SK-N-SH (cell line): ENCODE measurements around the gene SBF2. TPM values are rescaled to one million over a fixed set of nuclear protein-coding genes. Genes with fewer than 3 reads are reported as not detected.

Experiments used
- CTCF ChIA-PET: fragments of 300-600, 350-600 bp; formaldehyde crosslinking; extraction: SDS; loops from one replicate; lab custom pipeline; 2021; lab: Yijun Ruan, JAX
- POLR2A ChIA-PET: fragments of 350-600 bp; sonication (Branson Sonifier 250); formaldehyde crosslinking; extraction: SDS; loops from one replicate; lab custom pipeline; 2020; ENCODE audit warnings: antibody characterized with exemption, inconsistent platforms; lab: Yijun Ruan, JAX
- DNase-seq: peaks from one replicate; pipeline ENCODE4 v3.0.0; 2012
- H2AFZ ChIP-seq: fragments of 200-600 bp; sonication (generic); 2 replicates; pipeline ENCODE4 v1.8.1; 2016; ENCODE audit warnings: antibody characterized with exemption, mild to moderate bottlenecking, low read depth
- H3F3A ChIP-seq: fragments of 200-600 bp; sonication (generic); replicated peaks from 2 replicates; pipeline ENCODE3; 2016; ENCODE audit warnings: antibody characterized with exemption, mild to moderate bottlenecking; ENCODE audit not compliant: insufficient read depth
- H3K27ac ChIP-seq, 2 experiments: fragments of 200-500 bp in 1 of 2; fragments of 200-600 bp in 1 of 2; sonication (Bioruptor generic) in 1 of 2; sonication (generic), shearing (Covaris generic) in 1 of 2; 2 replicates each; pipeline versions ENCODE4 v1.5.1 to v1.6.1; 2014 to 2016; ENCODE audit warnings: low read depth in 2 of 2, inconsistent platforms in 1 of 2, low read length in 1 of 2, mild to moderate bottlenecking in 1 of 2, mixed read lengths in 1 of 2
- H3K27me3 ChIP-seq: fragments of 200-600 bp; sonication (generic), shearing (Covaris generic); 2 replicates; pipeline ENCODE4 v1.6.1; 2016; ENCODE audit warnings: mixed run types; ENCODE audit not compliant: insufficient read depth
- H3K36me3 ChIP-seq, 2 experiments: fragments of 200-500 bp in 1 of 2; fragments of 200-600 bp in 1 of 2; sonication (Bioruptor generic) in 1 of 2; sonication (generic) in 1 of 2; replicated peaks in 1 of 2; 2 replicates each; pipeline versions ENCODE3 to v1.5.1; 2014 to 2016; ENCODE audit warnings: low read length in 1 of 2, mild to moderate bottlenecking in 1 of 2; ENCODE audit not compliant: insufficient read depth in 2 of 2, control insufficient read depth in 1 of 2
- H3K4me1 ChIP-seq, 2 experiments: fragments of 200-500 bp in 1 of 2; fragments of 200-600 bp in 1 of 2; sonication (Bioruptor generic) in 1 of 2; sonication (generic), shearing (Covaris generic) in 1 of 2; 2 replicates each; pipeline versions ENCODE4 v1.5.1 to v1.6.1; 2014 to 2016; ENCODE audit warnings: low read depth in 1 of 2, low read length in 1 of 2, mixed run types in 1 of 2; ENCODE audit not compliant: insufficient read depth in 2 of 2, control insufficient read depth in 1 of 2
- H3K4me2 ChIP-seq: fragments of 200-600 bp; sonication (generic), shearing (Covaris generic); 2 replicates; pipeline ENCODE4 v1.6.1; 2017; ENCODE audit warnings: mixed run types
- H3K4me3 ChIP-seq, 2 experiments: fragments of 200-500 bp in 1 of 2; fragments of 200-600 bp in 1 of 2; sonication (Bioruptor generic) in 1 of 2; sonication (generic), shearing (Covaris generic) in 1 of 2; 2 replicates each; pipeline versions ENCODE4 v1.5.1 to v1.8.1; 2014 to 2016; ENCODE audit warnings: low read depth in 2 of 2, inconsistent platforms in 1 of 2, low read length in 1 of 2, mild to moderate bottlenecking in 1 of 2, mixed read lengths in 1 of 2, moderate library complexity in 1 of 2
- H3K79me2 ChIP-seq: fragments of 200-600 bp; sonication (generic); 2 replicates; pipeline ENCODE4 v1.8.1; 2017; ENCODE audit warnings: mild to moderate bottlenecking; ENCODE audit not compliant: insufficient read depth
- H3K9ac ChIP-seq: fragments of 200-600 bp; sonication (generic); 2 replicates; pipeline ENCODE4 v1.6.1; 2017; ENCODE audit warnings: mixed run types
- H3K9me2 ChIP-seq: fragments of 200-600 bp; sonication (generic); 2 replicates; pipeline ENCODE4 v1.6.1; 2017; ENCODE audit warnings: mixed run types
- H3K9me3 ChIP-seq: fragments of 200-600 bp; sonication (generic); 2 replicates; pipeline ENCODE4 v1.6.1; 2017; ENCODE audit warnings: mixed run types, mild to moderate bottlenecking, moderate library complexity
- H4K20me1 ChIP-seq: fragments of 200-600 bp; sonication (generic); 2 replicates; pipeline ENCODE4 v1.6.1; 2017; ENCODE audit warnings: mild to moderate bottlenecking, mixed run types; ENCODE audit not compliant: insufficient read depth
- CTCF ChIP-seq: fragments of 200-600 bp; sonication (generic); IDR thresholded peaks from 2 replicates; pipeline ENCODE4 v1.6.1; 2017; ENCODE audit warnings: antibody characterized with exemption, mild to moderate bottlenecking, moderate library complexity
- ELF1 ChIP-seq: IDR thresholded peaks from 2 replicates; pipeline ENCODE4 v1.4.0; 2012
- EP300 ChIP-seq, 2 experiments: IDR thresholded peaks; 2 replicates each; pipeline versions ENCODE4 v1.4.0 to v1.6.1; 2012; ENCODE audit warnings: borderline replicate concordance in 1 of 2, low read depth in 1 of 2, low read length in 1 of 2
- FOXJ3 ChIP-seq: sonication (generic); formaldehyde crosslinking; IDR thresholded peaks from 2 replicates; pipeline ENCODE4 v1.5.1; 2020; ENCODE audit warnings: mild to moderate bottlenecking, missing genetic modification reagents
- GABPA ChIP-seq: IDR thresholded peaks from 2 replicates; pipeline ENCODE4 v1.4.0; 2012; ENCODE audit warnings: low read depth, mild to moderate bottlenecking
- GATA2 ChIP-seq: sonication (generic); formaldehyde crosslinking; IDR thresholded peaks from 2 replicates; pipeline ENCODE4 v1.5.0; 2020; ENCODE audit warnings: mild to moderate bottlenecking, missing genetic modification reagents
- POLR2AphosphoS5 ChIP-seq: IDR thresholded peaks from 2 replicates; pipeline ENCODE4 v1.6.1; 2012; ENCODE audit warnings: low read depth, low read length
- RXRA ChIP-seq: IDR thresholded peaks from 2 replicates; pipeline ENCODE4 v1.4.0; 2012; ENCODE audit warnings: low read depth, mild to moderate bottlenecking, borderline replicate concordance
- SIN3A ChIP-seq: IDR thresholded peaks from 2 replicates; pipeline ENCODE4 v1.6.1; 2012; ENCODE audit warnings: low read depth, mild to moderate bottlenecking, low read length, moderate library complexity, borderline replicate concordance
- SMC3 ChIP-seq: IDR thresholded peaks from 2 replicates; pipeline ENCODE4 v1.6.1; 2012; ENCODE audit warnings: low read depth, low read length, improper control_type of control experiment
- TAF1 ChIP-seq: IDR thresholded peaks from 2 replicates; pipeline ENCODE4 v1.6.1; 2012; ENCODE audit warnings: low read depth, mild to moderate bottlenecking, low read length, moderate library complexity, borderline replicate concordance
- USF1 ChIP-seq: IDR thresholded peaks from 2 replicates; pipeline ENCODE4 v1.4.0; 2012; ENCODE audit warnings: low read depth, borderline replicate concordance
- WGBS: methylation state at CpG from one replicate; pipeline ENCODE4 v1.1.6; 2017; ENCODE audit warnings: low lambda C conversion rate; 5-methylcytosine and 5-hydroxymethylcytosine counted together
- polyA plus RNA-seq, 3 experiments: library from polyadenylated mRNA; depleted of rRNA; stranded (reverse); fragments of >200 nt; gene quantifications; 2 replicates each; pipeline ENCODE4 v1.2.3, GENCODE V29; 2012
- TF ChIP-seq, protein P1 (sequence below): fragments of 150-350 bp; IDR thresholded peaks from 2 replicates; pipeline ENCODE4 v1.6.1; 2016; ENCODE audit warnings: mild to moderate bottlenecking, low read depth, low read length
- TF ChIP-seq, protein P2 (sequence below): fragments of 150-350 bp; IDR thresholded peaks from 2 replicates; pipeline ENCODE4 v1.6.1; 2017; ENCODE audit warnings: antibody characterized with exemption, low read length, low read depth, borderline replicate concordance
- TF ChIP-seq, protein P3 (sequence below): IDR thresholded peaks from 2 replicates; pipeline ENCODE4 v1.6.1; 2012; ENCODE audit warnings: mild to moderate bottlenecking, low read depth, low read length, moderate library complexity

The SBF2 gene
- polyA plus RNA-seq, 1 of the 3 experiments (the other 2 are of a cell fraction) = 23.0 TPM

DNA sequence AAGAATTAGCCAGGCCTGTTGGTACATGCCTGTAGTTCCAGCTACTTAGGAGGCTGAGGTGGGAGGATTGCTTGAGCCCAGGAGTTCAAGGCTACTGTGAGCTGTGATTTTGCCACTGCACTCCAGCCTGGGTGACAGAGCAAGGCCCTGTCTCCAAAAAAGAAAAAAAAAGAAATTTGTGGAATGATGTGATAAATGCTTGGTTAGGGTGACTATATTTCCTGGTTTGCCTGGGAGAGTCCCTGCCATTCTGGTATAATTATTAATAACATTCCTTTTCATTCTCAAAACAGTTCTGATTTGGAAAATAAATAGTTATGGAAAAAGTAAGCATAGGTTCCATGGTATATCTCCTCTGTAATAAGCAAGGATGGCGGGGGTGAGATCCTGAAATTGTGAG lies 555.3 kb downstream of the SBF2 start:
- no peak overlapping the region for H3K9ac ChIP-seq
- no peaks in the 10 kb centered on the region; the same call in 1 of the 2 replicates for H3K79me2 ChIP-seq
- H2AFZ ChIP-seq = no peak overlapping the region
- no peak for DNase-seq
- H4K20me1 ChIP-seq = no peaks in the 10 kb centered on the region
- POLR2A ChIA-PET = no interaction called here
- no peaks in the 10 kb centered on the region for H3K9me2 ChIP-seq
- H3K4me1 ChIP-seq = no peaks in the 10 kb centered on the region
- peaks cover 29 to 69% of the 10 kb centered on the region in 2 experiments for H3K36me3 ChIP-seq
- WGBS = 100% methylated on average over 1 of the region's 1 CpG
- H3K4me3 ChIP-seq = no peak overlapping the region
- H3F3A ChIP-seq = no peaks in the 10 kb centered on the region
- CTCF ChIA-PET = interaction anchor here (1.2 to 2.9 kb wide), 2 partner anchors 10 to 569 kb away, joined by 4 to 15 read pairs; no protein-coding TSS in a partner anchor
- H3K9me3 ChIP-seq = no peaks in the 10 kb centered on the region
- H3K27ac ChIP-seq = no peak overlapping the region
- TF ChIP-seq SIN3A = no peak
- TF ChIP-seq, protein P1, sequence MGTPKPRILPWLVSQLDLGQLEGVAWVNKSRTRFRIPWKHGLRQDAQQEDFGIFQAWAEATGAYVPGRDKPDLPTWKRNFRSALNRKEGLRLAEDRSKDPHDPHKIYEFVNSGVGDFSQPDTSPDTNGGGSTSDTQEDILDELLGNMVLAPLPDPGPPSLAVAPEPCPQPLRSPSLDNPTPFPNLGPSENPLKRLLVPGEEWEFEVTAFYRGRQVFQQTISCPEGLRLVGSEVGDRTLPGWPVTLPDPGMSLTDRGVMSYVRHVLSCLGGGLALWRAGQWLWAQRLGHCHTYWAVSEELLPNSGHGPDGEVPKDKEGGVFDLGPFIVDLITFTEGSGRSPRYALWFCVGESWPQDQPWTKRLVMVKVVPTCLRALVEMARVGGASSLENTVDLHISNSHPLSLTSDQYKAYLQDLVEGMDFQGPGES = no peak
- TF ChIP-seq, protein P2, sequence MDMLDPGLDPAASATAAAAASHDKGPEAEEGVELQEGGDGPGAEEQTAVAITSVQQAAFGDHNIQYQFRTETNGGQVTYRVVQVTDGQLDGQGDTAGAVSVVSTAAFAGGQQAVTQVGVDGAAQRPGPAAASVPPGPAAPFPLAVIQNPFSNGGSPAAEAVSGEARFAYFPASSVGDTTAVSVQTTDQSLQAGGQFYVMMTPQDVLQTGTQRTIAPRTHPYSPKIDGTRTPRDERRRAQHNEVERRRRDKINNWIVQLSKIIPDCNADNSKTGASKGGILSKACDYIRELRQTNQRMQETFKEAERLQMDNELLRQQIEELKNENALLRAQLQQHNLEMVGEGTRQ = no peak
- no peak for TF ChIP-seq GABPA
- no peak for TF ChIP-seq SMC3
- TF ChIP-seq, protein P3, sequence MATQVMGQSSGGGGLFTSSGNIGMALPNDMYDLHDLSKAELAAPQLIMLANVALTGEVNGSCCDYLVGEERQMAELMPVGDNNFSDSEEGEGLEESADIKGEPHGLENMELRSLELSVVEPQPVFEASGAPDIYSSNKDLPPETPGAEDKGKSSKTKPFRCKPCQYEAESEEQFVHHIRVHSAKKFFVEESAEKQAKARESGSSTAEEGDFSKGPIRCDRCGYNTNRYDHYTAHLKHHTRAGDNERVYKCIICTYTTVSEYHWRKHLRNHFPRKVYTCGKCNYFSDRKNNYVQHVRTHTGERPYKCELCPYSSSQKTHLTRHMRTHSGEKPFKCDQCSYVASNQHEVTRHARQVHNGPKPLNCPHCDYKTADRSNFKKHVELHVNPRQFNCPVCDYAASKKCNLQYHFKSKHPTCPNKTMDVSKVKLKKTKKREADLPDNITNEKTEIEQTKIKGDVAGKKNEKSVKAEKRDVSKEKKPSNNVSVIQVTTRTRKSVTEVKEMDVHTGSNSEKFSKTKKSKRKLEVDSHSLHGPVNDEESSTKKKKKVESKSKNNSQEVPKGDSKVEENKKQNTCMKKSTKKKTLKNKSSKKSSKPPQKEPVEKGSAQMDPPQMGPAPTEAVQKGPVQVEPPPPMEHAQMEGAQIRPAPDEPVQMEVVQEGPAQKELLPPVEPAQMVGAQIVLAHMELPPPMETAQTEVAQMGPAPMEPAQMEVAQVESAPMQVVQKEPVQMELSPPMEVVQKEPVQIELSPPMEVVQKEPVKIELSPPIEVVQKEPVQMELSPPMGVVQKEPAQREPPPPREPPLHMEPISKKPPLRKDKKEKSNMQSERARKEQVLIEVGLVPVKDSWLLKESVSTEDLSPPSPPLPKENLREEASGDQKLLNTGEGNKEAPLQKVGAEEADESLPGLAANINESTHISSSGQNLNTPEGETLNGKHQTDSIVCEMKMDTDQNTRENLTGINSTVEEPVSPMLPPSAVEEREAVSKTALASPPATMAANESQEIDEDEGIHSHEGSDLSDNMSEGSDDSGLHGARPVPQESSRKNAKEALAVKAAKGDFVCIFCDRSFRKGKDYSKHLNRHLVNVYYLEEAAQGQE = no peak
- TF ChIP-seq EP300 (IDR thresholded peaks at IDR 0.05; ENCODE audit: borderline replicate concordance in 1 of 2, low read depth in 1 of 2, low read length in 1 of 2) = no peak
- TF ChIP-seq RXRA = no peak
- no peak for TF ChIP-seq TAF1
- TF ChIP-seq ELF1 = no peak
- no peak for TF ChIP-seq CTCF
- TF ChIP-seq USF1 = no peak
- no peak for TF ChIP-seq POLR2AphosphoS5
- TF ChIP-seq GATA2 (CRISPR knock-in tag) = no peak
- TF ChIP-seq FOXJ3 = no peak
- H3K27me3 ChIP-seq = no peaks in the 10 kb centered on the region
- H3K4me2 ChIP-seq = no peak overlapping the region
